ENCODE results near the gene OASL. TPM values are rescaled to one million over a fixed set of nuclear protein-coding genes. Genes with fewer than 3 reads are reported as not detected.

Gene OASL
- polyA plus RNA-seq, 1 donor from 2014 or later: 0.42 TPM

GRCh38 chr12:121011820-121012219 lies 27.2 kb downstream of the OASL start:
- Histone ChIP-seq H3K4me2 (ENCODE audit: low read length) (no peak overlapping the region), H3K27ac (ENCODE audit: low read length) (no peak overlapping the region), H2AFZ (ENCODE audit: low read depth, low read length) (no peak overlapping the region), H3K9me3 (ENCODE audit: low read length) (no peaks in the 10 kb centered on the region), H3K4me3 (ENCODE audit: low read length) (no peak overlapping the region), H3K9ac (ENCODE audit: low read length) (no peak overlapping the region), H3K27me3 (ENCODE audit: insufficient read depth, low read depth, low read length) (no peaks in the 10 kb centered on the region), H3K9me2 (ENCODE audit: insufficient read depth, low read length) (no peaks in the 10 kb centered on the region), H3K36me3 (ENCODE audit: insufficient read depth, low read length) (peaks cover 7% of the 10 kb centered on the region), H3F3A (ENCODE audit: insufficient read depth, low read length, poor library complexity, severe bottlenecking) (no peaks in the 10 kb centered on the region), H3K79me2 (replicated peaks; ENCODE audit: insufficient read depth, low read length) (peaks cover 10% of the 10 kb centered on the region), H4K20me1 (ENCODE audit: insufficient read depth) (no peaks in the 10 kb centered on the region)
- TF ChIP-seq POLR2AphosphoS5 (IDR thresholded peaks at IDR 0.05): no peak
- TF ChIP-seq EZH2 (IDR thresholded peaks at IDR 0.05; ENCODE audit: borderline replicate concordance, insufficient read depth, low read length, poor library complexity, severe bottlenecking): no peak
- no peak for TF ChIP-seq CTCF (IDR thresholded peaks at IDR 0.05; ENCODE audit: poor library complexity, severe bottlenecking)
- no peak for TF ChIP-seq EP300 (conservative IDR thresholded peaks at IDR 0.05; ENCODE audit: poor library complexity, severe bottlenecking)
- TF ChIP-seq SMC3 (conservative IDR thresholded peaks at IDR 0.05; ENCODE audit: poor library complexity): no peak
- no peak for TF ChIP-seq MXI1 (conservative IDR thresholded peaks at IDR 0.05; ENCODE audit: poor library complexity, severe bottlenecking)
- no peak for TF ChIP-seq TAF1 (IDR thresholded peaks at IDR 0.05; ENCODE audit: low read depth)
- TF ChIP-seq RAD21 (conservative IDR thresholded peaks at IDR 0.05): no peak
- no peak for TF ChIP-seq REST (IDR thresholded peaks at IDR 0.05; ENCODE audit: borderline replicate concordance)

GRCh38 chr12:121010860-121011259 lies 28.2 kb downstream of the OASL start:
- Histone ChIP-seq H3K36me3 (ENCODE audit: insufficient read depth, low read length) (peaks cover 7% of the 10 kb centered on the region), H3F3A (ENCODE audit: insufficient read depth, low read length, poor library complexity, severe bottlenecking) (no peaks in the 10 kb centered on the region)
- TF ChIP-seq MXI1 (conservative IDR thresholded peaks at IDR 0.05; ENCODE audit: poor library complexity, severe bottlenecking) (no peak), EP300 (conservative IDR thresholded peaks at IDR 0.05; ENCODE audit: poor library complexity, severe bottlenecking) (no peak), POLR2AphosphoS5 (IDR thresholded peaks at IDR 0.05) (no peak), EZH2 (IDR thresholded peaks at IDR 0.05; ENCODE audit: borderline replicate concordance, insufficient read depth, low read length, poor library complexity, severe bottlenecking) (no peak), REST (IDR thresholded peaks at IDR 0.05; ENCODE audit: borderline replicate concordance) (no peak), CTCF (IDR thresholded peaks at IDR 0.05; ENCODE audit: poor library complexity, severe bottlenecking) (no peak), RAD21 (conservative IDR thresholded peaks at IDR 0.05) (no peak), SMC3 (conservative IDR thresholded peaks at IDR 0.05; ENCODE audit: poor library complexity) (no peak), TAF1 (IDR thresholded peaks at IDR 0.05; ENCODE audit: low read depth) (no peak)

More at GRCh38 chr12:121010860-121011259, 28.2 kb downstream of the OASL start:
- H3K27ac ChIP-seq (ENCODE audit: low read length): no peak overlapping the region
- no peak overlapping the region for H2AFZ ChIP-seq (ENCODE audit: low read depth, low read length)
- H3K9me3 ChIP-seq (ENCODE audit: low read length): no peaks in the 10 kb centered on the region
- H3K27me3 ChIP-seq (ENCODE audit: insufficient read depth, low read depth, low read length): no peaks in the 10 kb centered on the region
- no peaks in the 10 kb centered on the region for H3K9me2 ChIP-seq (ENCODE audit: insufficient read depth, low read length)
- peaks cover 10% of the 10 kb centered on the region for H3K79me2 ChIP-seq (replicated peaks; ENCODE audit: insufficient read depth, low read length)
- H3K4me3 ChIP-seq (ENCODE audit: low read length): no peak overlapping the region
- no peak overlapping the region for H3K4me2 ChIP-seq (ENCODE audit: low read length)
- no peaks in the 10 kb centered on the region for H4K20me1 ChIP-seq (ENCODE audit: insufficient read depth)
- H3K9ac ChIP-seq (ENCODE audit: low read length): no peak overlapping the region
